Measurements from ENCODE around the gene SCRN1.
"Not testable (repeated sequence)": the region's sequence is repeated elsewhere in the genome, so short reads cannot be mapped to it uniquely, and the experiment has no call there.

SCRN1 gene

DNA sequence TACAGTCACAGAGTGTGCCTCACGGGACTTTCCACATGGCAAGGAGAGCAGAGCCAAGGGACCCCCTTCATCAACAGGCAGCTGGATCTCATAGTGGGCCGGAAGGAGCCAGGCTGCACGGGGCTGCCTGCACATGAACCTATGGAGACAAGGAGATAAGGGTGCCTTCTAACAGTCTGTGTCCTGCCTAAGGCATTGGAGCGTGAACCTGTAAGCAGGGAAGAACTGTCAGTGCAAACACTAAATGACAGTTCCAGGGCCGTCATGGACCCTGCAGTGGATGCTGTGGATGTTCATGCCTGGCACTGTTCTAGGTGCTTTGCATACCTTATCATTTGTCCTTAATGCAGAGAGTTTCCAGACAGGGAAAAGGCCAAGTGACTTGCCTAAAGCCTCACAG is 97.4 kb downstream of the SCRN1 start:
- Histone ChIP-seq H3K9ac (ENCODE audit: insufficient read length) (no peak overlapping the region), H3K36me3 (ENCODE audit: insufficient read depth, low read length) (no peaks in the 10 kb centered on the region), H3K4me3 (no peak overlapping the region), H3K9me3 (ENCODE audit: low read depth, low read length) (no peaks in the 10 kb centered on the region), H3K27ac (no peak overlapping the region)
- no peak for DNase-seq (ENCODE audit: low read depth, low spot score)
- TF ChIP-seq FOXP2 (optimal IDR thresholded peaks at IDR 0.05; ENCODE audit: control extremely low read depth, extremely low read length, insufficient read depth) (no peak), POLR2AphosphoS5 (IDR thresholded peaks at IDR 0.05; ENCODE audit: borderline replicate concordance, low read depth, low read length) (no peak), EZH2 (IDR thresholded peaks at IDR 0.05) (no peak)

DNA sequence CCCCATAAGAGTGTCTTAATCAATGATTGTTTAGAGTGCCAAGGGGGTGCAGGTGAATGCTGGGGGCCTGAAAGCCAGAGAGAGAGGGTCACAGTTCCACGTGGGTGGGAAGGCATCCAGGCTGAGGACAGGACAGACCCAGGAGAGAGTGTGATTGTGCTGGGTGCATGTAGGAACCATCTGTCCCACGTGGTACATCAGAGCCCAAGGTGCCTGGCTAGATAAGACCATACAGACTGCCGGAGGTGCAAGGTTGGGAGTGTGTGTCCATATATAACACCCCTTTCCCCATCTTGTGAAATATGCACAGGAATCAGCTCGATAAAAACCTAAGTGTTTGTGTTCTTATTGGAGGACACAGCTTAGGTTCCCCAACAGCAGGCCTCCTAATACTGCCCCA is 97.8 kb downstream of the SCRN1 start:
- TF ChIP-seq FOXP2 (optimal IDR thresholded peaks at IDR 0.05; ENCODE audit: control extremely low read depth, extremely low read length, insufficient read depth): no peak
- TF ChIP-seq EZH2 (IDR thresholded peaks at IDR 0.05): no peak
- no peak for TF ChIP-seq POLR2AphosphoS5 (IDR thresholded peaks at IDR 0.05; ENCODE audit: borderline replicate concordance, low read depth, low read length)
- H3K9ac ChIP-seq (ENCODE audit: insufficient read length): no peak overlapping the region
- no peaks in the 10 kb centered on the region for H3K9me3 ChIP-seq (ENCODE audit: low read depth, low read length)
- no peaks in the 10 kb centered on the region for H3K36me3 ChIP-seq (ENCODE audit: insufficient read depth, low read length)
- H3K4me3 ChIP-seq: no peak overlapping the region
- H3K27ac ChIP-seq: no peak overlapping the region
- DNase-seq (ENCODE audit: low read depth, low spot score): no peak

DNA sequence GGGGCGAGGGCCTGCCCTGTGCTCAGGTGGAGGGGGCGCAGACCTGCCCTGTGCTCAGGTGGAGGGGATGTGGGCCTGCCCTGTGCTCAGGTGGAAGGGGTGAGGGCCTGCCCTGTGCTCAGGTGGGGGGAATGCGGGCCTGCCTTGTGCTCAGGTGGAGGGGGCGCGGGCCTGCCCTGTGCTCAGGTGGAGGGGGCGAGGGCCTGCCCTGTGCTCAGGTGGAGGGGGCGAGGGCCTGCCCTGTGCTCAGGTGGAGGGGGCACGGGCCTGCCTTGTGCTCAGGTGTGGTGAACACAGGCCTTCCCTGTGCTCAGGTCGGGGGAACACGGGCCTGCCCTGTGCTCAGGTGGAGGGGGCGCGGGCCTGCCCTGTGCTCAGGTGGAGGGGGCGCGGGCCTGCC is 98.8 kb downstream of the SCRN1 start:
- H3K9me3 ChIP-seq (ENCODE audit: low read depth, low read length); DNase-seq (ENCODE audit: low read depth, low spot score); H3K4me3 ChIP-seq; H3K27ac ChIP-seq; H3K9ac ChIP-seq (ENCODE audit: insufficient read length); H3K36me3 ChIP-seq (ENCODE audit: insufficient read depth, low read length): not testable (repeated sequence)

DNA sequence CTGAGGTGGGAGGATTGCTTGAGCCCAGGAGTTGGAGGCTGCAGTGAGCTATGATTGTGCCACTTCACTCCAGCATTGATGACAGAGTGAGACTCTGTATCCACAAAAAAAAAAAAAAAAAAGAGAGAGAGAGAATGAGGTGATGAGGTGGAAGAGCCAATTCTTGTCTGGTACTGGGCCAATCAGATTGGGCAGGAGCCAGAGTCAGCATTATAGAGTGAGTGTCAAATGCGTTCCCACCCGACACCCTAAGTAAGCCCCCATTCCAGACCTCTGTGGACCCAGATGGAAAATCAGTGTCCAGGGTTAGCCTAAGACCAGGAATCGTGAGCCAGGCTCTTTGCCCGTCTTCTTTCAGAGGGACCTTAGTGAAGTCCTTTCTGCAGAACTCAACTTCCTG is 99.3 kb downstream of the SCRN1 start:
- TF ChIP-seq EZH2 (IDR thresholded peaks at IDR 0.05) (no peak), FOXP2 (optimal IDR thresholded peaks at IDR 0.05; ENCODE audit: control extremely low read depth, extremely low read length, insufficient read depth) (no peak), POLR2AphosphoS5 (IDR thresholded peaks at IDR 0.05; ENCODE audit: borderline replicate concordance, low read depth, low read length) (no peak)
- Histone ChIP-seq H3K27ac (no peak overlapping the region), H3K36me3 (ENCODE audit: insufficient read depth, low read length) (no peaks in the 10 kb centered on the region), H3K9ac (ENCODE audit: insufficient read length) (no peak overlapping the region), H3K4me3 (no peak overlapping the region), H3K9me3 (ENCODE audit: low read depth, low read length) (no peaks in the 10 kb centered on the region)
- DNase-seq (ENCODE audit: low read depth, low spot score): no peak

DNA sequence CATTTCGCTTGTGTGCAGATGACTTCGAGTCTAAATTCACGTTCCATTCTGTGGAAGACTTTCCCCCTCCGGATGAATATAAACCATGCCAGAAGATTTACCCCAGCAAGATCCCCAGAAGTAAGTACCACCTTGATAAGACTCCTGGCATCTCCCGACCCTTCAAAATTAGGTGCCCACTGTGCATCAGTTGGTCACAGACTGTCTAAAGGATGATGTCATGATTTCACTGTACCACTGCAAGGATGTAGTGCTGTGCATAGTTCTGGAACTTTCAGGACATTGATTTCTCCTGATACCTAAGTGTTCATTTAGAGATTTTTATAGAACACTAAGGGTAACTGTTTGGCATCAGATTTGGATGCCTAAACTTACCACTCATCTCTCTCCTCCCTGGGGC is 100.3 kb downstream of the SCRN1 start:
- Histone ChIP-seq H3K9me3 (ENCODE audit: low read depth, low read length) (no peaks in the 10 kb centered on the region), H3K9ac (ENCODE audit: insufficient read length) (no peak overlapping the region), H3K27ac (no peak overlapping the region), H3K4me3 (no peak overlapping the region), H3K36me3 (ENCODE audit: insufficient read depth, low read length) (no peaks in the 10 kb centered on the region)
- TF ChIP-seq EZH2 (IDR thresholded peaks at IDR 0.05) (no peak), FOXP2 (optimal IDR thresholded peaks at IDR 0.05; ENCODE audit: control extremely low read depth, extremely low read length, insufficient read depth) (no peak), POLR2AphosphoS5 (IDR thresholded peaks at IDR 0.05; ENCODE audit: borderline replicate concordance, low read depth, low read length) (no peak)
- no peak for DNase-seq (ENCODE audit: low read depth, low spot score)

DNA sequence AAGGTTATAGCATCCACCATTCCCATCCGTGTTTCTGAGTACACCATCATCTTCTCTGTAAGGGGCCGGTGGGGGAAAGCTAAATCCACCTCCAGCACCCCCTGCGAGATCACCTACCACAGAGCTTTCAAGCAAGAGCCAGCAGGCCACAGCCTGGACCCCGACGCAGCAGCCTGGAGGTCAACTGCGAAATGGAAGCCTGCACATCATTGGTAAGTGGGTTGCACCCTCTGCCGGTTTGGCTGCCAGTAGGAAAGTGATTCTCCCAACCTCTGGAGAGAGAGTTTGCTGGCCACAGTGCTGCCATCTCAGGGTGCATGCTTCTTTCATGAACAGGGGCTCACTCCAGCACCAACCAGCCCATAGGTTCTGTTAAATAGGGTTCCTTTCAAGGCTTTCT is 101.6 kb downstream of the SCRN1 start:
- H3K27ac ChIP-seq: no peak overlapping the region
- H3K4me3 ChIP-seq: no peak overlapping the region
- no peaks in the 10 kb centered on the region for H3K36me3 ChIP-seq (ENCODE audit: insufficient read depth, low read length)
- no peak for DNase-seq (ENCODE audit: low read depth, low spot score)
- no peak overlapping the region for H3K9ac ChIP-seq (ENCODE audit: insufficient read length)
- no peak for TF ChIP-seq EZH2 (IDR thresholded peaks at IDR 0.05)
- TF ChIP-seq FOXP2 (optimal IDR thresholded peaks at IDR 0.05; ENCODE audit: control extremely low read depth, extremely low read length, insufficient read depth): no peak
- no peak for TF ChIP-seq POLR2AphosphoS5 (IDR thresholded peaks at IDR 0.05; ENCODE audit: borderline replicate concordance, low read depth, low read length)
- H3K9me3 ChIP-seq (ENCODE audit: low read depth, low read length): no peaks in the 10 kb centered on the region

DNA sequence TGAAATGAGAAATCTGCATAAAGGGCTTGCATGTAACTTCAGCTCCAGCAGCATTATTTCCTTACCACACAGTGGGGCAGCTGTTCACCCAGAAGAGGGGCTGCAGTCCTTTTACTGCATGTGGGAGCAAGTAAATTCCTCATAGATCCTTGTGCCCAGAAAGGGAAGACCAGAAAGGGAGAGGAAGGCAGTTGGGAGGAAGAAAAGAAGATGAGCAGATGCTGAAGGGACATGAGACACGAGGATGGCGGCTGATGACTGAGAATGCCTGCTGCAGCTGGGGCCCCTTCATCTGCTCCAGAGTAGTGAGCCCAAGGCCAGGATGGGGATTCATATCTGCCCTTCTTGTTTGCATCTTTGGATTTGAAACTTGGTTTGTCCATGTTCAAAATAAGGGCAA is 102.8 kb downstream of the SCRN1 start:
- Histone ChIP-seq H3K4me3 (no peak overlapping the region), H3K9ac (ENCODE audit: insufficient read length) (no peak overlapping the region), H3K27ac (no peak overlapping the region), H3K36me3 (ENCODE audit: insufficient read depth, low read length) (no peaks in the 10 kb centered on the region), H3K9me3 (ENCODE audit: low read depth, low read length) (no peaks in the 10 kb centered on the region)
- TF ChIP-seq POLR2AphosphoS5 (IDR thresholded peaks at IDR 0.05; ENCODE audit: borderline replicate concordance, low read depth, low read length): no peak
- no peak for TF ChIP-seq EZH2 (IDR thresholded peaks at IDR 0.05)
- no peak for TF ChIP-seq FOXP2 (optimal IDR thresholded peaks at IDR 0.05; ENCODE audit: control extremely low read depth, extremely low read length, insufficient read depth)
- DNase-seq (ENCODE audit: low read depth, low spot score): no peak

DNA sequence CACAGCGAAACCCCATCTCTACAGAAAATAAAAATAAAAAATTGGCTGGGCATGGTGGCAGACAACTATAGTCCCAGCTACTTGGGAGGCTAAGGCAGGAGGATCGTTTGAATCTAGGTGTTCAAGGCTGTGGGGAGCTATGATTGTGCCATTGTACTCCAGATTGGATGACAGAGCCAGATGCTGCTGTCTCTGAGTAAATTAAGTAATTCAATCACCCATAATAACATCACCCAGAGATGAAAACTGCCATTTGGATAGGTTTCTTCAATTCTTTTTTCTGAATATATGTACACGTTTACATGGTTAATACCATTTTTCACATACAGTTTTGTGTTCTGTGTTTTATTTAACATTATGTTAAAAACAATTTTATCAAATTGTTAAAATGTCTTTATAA is 104.0 kb downstream of the SCRN1 start:
- DNase-seq (ENCODE audit: low read depth, low spot score): no peak
- Histone ChIP-seq H3K36me3 (ENCODE audit: insufficient read depth, low read length) (no peaks in the 10 kb centered on the region), H3K9me3 (ENCODE audit: low read depth, low read length) (no peaks in the 10 kb centered on the region), H3K27ac (no peak overlapping the region), H3K9ac (ENCODE audit: insufficient read length) (no peak overlapping the region), H3K4me3 (no peak overlapping the region)
- TF ChIP-seq POLR2AphosphoS5 (IDR thresholded peaks at IDR 0.05; ENCODE audit: borderline replicate concordance, low read depth, low read length): no peak
- TF ChIP-seq EZH2 (IDR thresholded peaks at IDR 0.05): no peak
- TF ChIP-seq FOXP2 (optimal IDR thresholded peaks at IDR 0.05; ENCODE audit: control extremely low read depth, extremely low read length, insufficient read depth): no peak

DNA sequence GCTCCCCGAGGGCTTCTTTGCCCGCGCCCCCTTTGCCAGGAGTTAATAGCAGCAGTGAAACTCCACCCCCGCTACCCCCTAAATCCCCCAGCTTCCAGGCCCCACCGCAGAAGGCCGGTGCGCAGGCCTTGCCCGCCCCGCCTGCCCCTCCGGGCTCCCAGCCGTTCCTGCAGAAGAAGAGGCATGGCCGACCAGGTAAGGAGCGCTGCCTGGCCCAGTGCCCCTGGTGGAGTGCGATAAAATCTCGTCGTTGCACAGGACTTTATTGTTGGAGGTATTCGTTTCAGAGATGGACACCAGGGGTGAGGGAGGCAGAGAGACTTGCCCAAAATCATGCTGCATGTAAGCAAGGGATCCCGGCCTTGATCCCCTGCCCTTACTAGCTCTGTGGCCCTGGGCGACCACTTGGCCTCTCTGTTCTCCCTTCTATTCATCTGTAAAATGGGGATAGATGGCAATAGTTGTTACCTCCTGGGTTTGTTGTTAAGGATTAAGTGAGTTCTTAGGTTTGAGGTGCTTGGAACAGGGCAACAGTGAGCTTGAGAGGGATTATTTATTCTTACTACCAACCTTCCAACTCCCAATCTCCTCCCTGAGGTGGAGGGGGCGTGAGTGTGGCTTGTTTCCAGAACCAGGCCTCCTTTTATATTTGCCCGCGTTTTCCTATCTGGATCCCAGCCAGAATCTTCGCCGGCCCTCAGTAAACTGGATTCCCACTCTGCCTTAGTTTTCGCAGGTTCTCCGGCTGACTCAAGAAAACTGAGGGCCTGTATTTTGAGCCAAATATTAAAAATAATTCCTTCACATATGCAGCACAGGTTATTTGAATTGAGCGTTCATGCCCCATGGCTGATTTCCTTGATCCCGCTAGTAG is 105.0 kb downstream of the SCRN1 start:
- Histone ChIP-seq H3K4me3 (peak overlapping the region; percentile 28; the same call in 1 of the 2 replicates), H3K27ac (peak overlapping the region; percentile 58; the same call in 1 of the 2 replicates), H3K9ac (ENCODE audit: insufficient read length) (peak overlapping the region; percentile 66), H3K9me3 (ENCODE audit: low read depth, low read length) (no peaks in the 10 kb centered on the region), H3K36me3 (ENCODE audit: insufficient read depth, low read length) (no peaks in the 10 kb centered on the region)
- TF ChIP-seq POLR2AphosphoS5 (IDR thresholded peaks at IDR 0.05; ENCODE audit: borderline replicate concordance, low read depth, low read length) (no peak), FOXP2 (optimal IDR thresholded peaks at IDR 0.05; ENCODE audit: control extremely low read depth, extremely low read length, insufficient read depth) (no peak), EZH2 (IDR thresholded peaks at IDR 0.05) (no peak)
- no peak for DNase-seq (ENCODE audit: low read depth, low spot score)
